Loucy (cell line): ENCODE data around the gene SPRR2E.

Experiments used
- H2AFZ ChIP-seq: fragments of 200-600 bp; sonication (generic); 2 replicates; pipeline ENCODE4 v1.6.0; 2016; ENCODE audit warnings: antibody characterized with exemption, mild to moderate bottlenecking, low read length, moderate library complexity
- H3F3A ChIP-seq: fragments of 200-600 bp; 2 replicates; pipeline ENCODE4 v1.6.0; 2016; ENCODE audit warnings: antibody characterized with exemption, low read depth, mild to moderate bottlenecking
- H3K27me3 ChIP-seq: fragments of 200-600 bp; sonication (generic); 2 replicates; pipeline ENCODE4 v1.6.1; 2014; ENCODE audit warnings: low read length, mild to moderate bottlenecking; ENCODE audit not compliant: insufficient read depth, poor library complexity, severe bottlenecking
- H3K36me3 ChIP-seq: fragments of 200-600 bp; sonication (generic); 2 replicates; pipeline ENCODE4 v1.6.1; 2016; ENCODE audit warnings: low read length; ENCODE audit not compliant: insufficient read depth
- H3K4me1 ChIP-seq: fragments of 200-600 bp; sonication (generic); 2 replicates; pipeline ENCODE4 v1.5.1; 2014; ENCODE audit warnings: low read length, mild to moderate bottlenecking; ENCODE audit not compliant: insufficient read depth, poor library complexity, severe bottlenecking
- H3K4me2 ChIP-seq: fragments of 200-600 bp; sonication (generic); 2 replicates; pipeline ENCODE4 v1.6.0; 2014; ENCODE audit warnings: antibody characterized with exemption, low read length, low read depth, mild to moderate bottlenecking; ENCODE audit not compliant: poor library complexity, severe bottlenecking
- H3K4me3 ChIP-seq: fragments of 200-600 bp; sonication (generic); 2 replicates; pipeline ENCODE4 v1.5.1; 2014; ENCODE audit warnings: low read length, mild to moderate bottlenecking, mixed read lengths; ENCODE audit not compliant: poor library complexity, severe bottlenecking
- H3K79me2 ChIP-seq: fragments of 200-600 bp; sonication (generic); 2 replicates; pipeline ENCODE4 v1.6.1; 2014; ENCODE audit warnings: low read length; ENCODE audit not compliant: insufficient read depth
- H3K9ac ChIP-seq: fragments of 200-600 bp; sonication (generic); 2 replicates; pipeline ENCODE4 v1.6.0; 2014; ENCODE audit warnings: mild to moderate bottlenecking, low read depth, low read length, moderate library complexity; ENCODE audit not compliant: poor library complexity, severe bottlenecking
- H3K9me2 ChIP-seq: fragments of 200-600 bp; sonication (generic); replicated peaks from 2 replicates; pipeline ENCODE4 v1.6.1; 2016; ENCODE audit warnings: low read depth, low read length, mixed read lengths
- H3K9me3 ChIP-seq: fragments of 200-600 bp; sonication (generic); 2 replicates; pipeline ENCODE4 v1.6.1; 2014; ENCODE audit warnings: mild to moderate bottlenecking, antibody characterized with exemption, low read length, low read depth; ENCODE audit not compliant: insufficient read depth
- H4K20me1 ChIP-seq: fragments of 200-600 bp; sonication (generic); 2 replicates; pipeline ENCODE4 v1.6.0; 2014; ENCODE audit warnings: antibody characterized with exemption, low read length, mild to moderate bottlenecking; ENCODE audit not compliant: insufficient read depth, poor library complexity, severe bottlenecking
- CTCF ChIP-seq: fragments of 200-600 bp; sonication (generic); conservative IDR thresholded peaks from 2 replicates; pipeline ENCODE4 v1.5.1; 2014; ENCODE audit warnings: mild to moderate bottlenecking, antibody characterized with exemption, low read length
- EZH2phosphoT487 ChIP-seq: fragments of 200-600 bp; IDR thresholded peaks from 2 replicates; pipeline ENCODE4 v1.6.1; 2018; ENCODE audit warnings: antibody characterized with exemption, mild to moderate bottlenecking, moderate library complexity, borderline replicate concordance

The SPRR2E gene

GRCh38 chr1:153087652-153088051 is 6.7 kb downstream of the SPRR2E start:
- no peaks in the 10 kb centered on the region for H3K9me2 ChIP-seq
- H3K9me3 ChIP-seq = no peaks in the 10 kb centered on the region
- TF ChIP-seq EZH2phosphoT487 = no peak
- no peak for TF ChIP-seq CTCF
- H4K20me1 ChIP-seq = no peaks in the 10 kb centered on the region
- H3K79me2 ChIP-seq = no peaks in the 10 kb centered on the region
- H3K9ac ChIP-seq = no peak overlapping the region
- H3K4me1 ChIP-seq = no peaks in the 10 kb centered on the region
- no peak overlapping the region for H3K4me3 ChIP-seq
- H3F3A ChIP-seq = no peaks in the 10 kb centered on the region
- H3K36me3 ChIP-seq = no peaks in the 10 kb centered on the region
- H2AFZ ChIP-seq = no peak overlapping the region
- no peak overlapping the region for H3K4me2 ChIP-seq
- no peaks in the 10 kb centered on the region for H3K27me3 ChIP-seq

DNA sequence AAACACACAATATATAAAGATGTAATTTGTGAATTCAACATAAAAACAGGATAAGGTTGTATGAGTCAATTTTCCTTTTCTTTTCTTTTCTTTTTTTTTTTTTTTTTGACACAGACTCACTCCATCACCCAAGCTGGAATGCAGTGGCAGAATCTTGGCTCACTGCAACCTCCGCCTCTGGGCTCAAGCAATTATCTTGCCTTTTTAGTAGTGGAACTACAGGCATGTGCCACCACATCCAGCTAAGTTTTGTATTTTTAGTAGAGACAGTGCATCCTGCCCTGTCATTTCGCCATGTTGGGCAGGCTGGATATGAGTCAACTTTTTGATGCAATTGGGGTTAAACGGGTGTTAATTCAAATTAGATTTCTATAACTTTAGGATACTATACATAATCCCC is 12.6 kb downstream of the SPRR2E start:
- no peaks in the 10 kb centered on the region for H4K20me1 ChIP-seq
- TF ChIP-seq CTCF (no peak), EZH2phosphoT487 (no peak)
- no peak overlapping the region for H3K9ac ChIP-seq
- H3K79me2 ChIP-seq = no peaks in the 10 kb centered on the region
- no peaks in the 10 kb centered on the region for H3K4me1 ChIP-seq
- no peaks in the 10 kb centered on the region for H3F3A ChIP-seq
- no peaks in the 10 kb centered on the region for H3K9me3 ChIP-seq
- no peak overlapping the region for H3K4me2 ChIP-seq
- no peaks in the 10 kb centered on the region for H3K9me2 ChIP-seq
- no peaks in the 10 kb centered on the region for H3K36me3 ChIP-seq
- no peak overlapping the region for H3K4me3 ChIP-seq
- no peak overlapping the region for H2AFZ ChIP-seq
- H3K27me3 ChIP-seq = no peaks in the 10 kb centered on the region

GRCh38 chr1:153072806-153073726 is 21.3 kb downstream of the SPRR2E start:
- no peak overlapping the region for H3K4me3 ChIP-seq
- no peak overlapping the region for H2AFZ ChIP-seq
- H3K4me1 ChIP-seq = no peaks in the 10 kb centered on the region

More at GRCh38 chr1:153072806-153073726, 21.3 kb downstream of the SPRR2E start:
- Histone ChIP-seq H3K9ac (no peak overlapping the region), H3K36me3 (no peaks in the 10 kb centered on the region), H3K4me2 (no peak overlapping the region), H3F3A (no peaks in the 10 kb centered on the region), H3K79me2 (no peaks in the 10 kb centered on the region), H3K9me3 (no peaks in the 10 kb centered on the region), H4K20me1 (no peaks in the 10 kb centered on the region), H3K27me3 (no peaks in the 10 kb centered on the region), H3K9me2 (no peaks in the 10 kb centered on the region)
- no peak for TF ChIP-seq CTCF
- TF ChIP-seq EZH2phosphoT487 = no peak
